GM23338 (cell line): ENCODE data around the gene DLG2. TPM values are rescaled to one million over a fixed set of nuclear protein-coding genes. Genes with fewer than 3 reads are reported as not detected.

Experiments used
- ATAC-seq: fragments of 200-7000 bp; cut with Tn5 transposase; 3 replicates; pipeline ENCODE4 v1.9.1; 2020
- DNase-seq: peaks from one replicate; pipeline ENCODE4 v3.0.0-alpha.2; 2015; ENCODE audit warnings: low spot score
- H2AFZ ChIP-seq: fragments of 200-600 bp; sonication (generic); 2 replicates; pipeline ENCODE4 v1.8.0; 2016; ENCODE audit warnings: antibody characterized with exemption, mild to moderate bottlenecking, moderate library complexity
- H3F3A ChIP-seq: fragments of 200-600 bp; sonication (generic); replicated peaks from 2 replicates; pipeline ENCODE4 v1.8.0; 2017; ENCODE audit warnings: antibody characterized with exemption, mixed run types, low read depth
- H3K27ac ChIP-seq: fragments of 200-600 bp; sonication (generic); 2 replicates; pipeline ENCODE4 v1.6.1; 2016; ENCODE audit warnings: low read depth
- H3K27me3 ChIP-seq: fragments of 200-600 bp; sonication (generic); 2 replicates; pipeline ENCODE4 v1.8.0; 2016; ENCODE audit warnings: mild to moderate bottlenecking, mixed run types, moderate library complexity; ENCODE audit not compliant: insufficient read depth
- H3K36me3 ChIP-seq: fragments of 200-600 bp; sonication (generic); 2 replicates; pipeline ENCODE4 v1.8.0; 2016; ENCODE audit warnings: mild to moderate bottlenecking; ENCODE audit not compliant: insufficient read depth
- H3K4me1 ChIP-seq: fragments of 200-600 bp; sonication (generic); 2 replicates; pipeline ENCODE4 v1.8.0; 2016; ENCODE audit warnings: mild to moderate bottlenecking, moderate library complexity; ENCODE audit not compliant: insufficient read depth
- H3K4me2 ChIP-seq: fragments of 200-600 bp; sonication (generic); 2 replicates; pipeline ENCODE4 v1.7.1; 2017; ENCODE audit warnings: mixed run types
- H3K4me3 ChIP-seq: fragments of 200-600 bp; sonication (generic); 2 replicates; pipeline ENCODE4 v1.6.1; 2016; ENCODE audit warnings: mixed run types
- H3K79me2 ChIP-seq: fragments of 200-600 bp; sonication (generic); replicated peaks from 2 replicates; pipeline ENCODE4 v1.8.0; 2017; ENCODE audit warnings: mild to moderate bottlenecking; ENCODE audit not compliant: insufficient read depth
- H3K9me2 ChIP-seq: fragments of 200-600 bp; sonication (generic); 2 replicates; pipeline ENCODE4 v1.8.0; 2017; ENCODE audit not compliant: insufficient read depth
- H4K20me1 ChIP-seq: fragments of 200-600 bp; sonication (generic); replicated peaks from 2 replicates; pipeline ENCODE4 v1.8.0; 2017; ENCODE audit warnings: mild to moderate bottlenecking; ENCODE audit not compliant: insufficient read depth
- H3K27ac Mint-ChIP-seq: 2 replicates; pipeline ENCODE4 v1.8.0; 2020; ENCODE audit warnings: inconsistent platforms, mild to moderate bottlenecking, moderate library complexity, mixed read lengths
- H3K27me3 Mint-ChIP-seq: 3 replicates; pipeline ENCODE4 v1.8.0; 2022; ENCODE audit warnings: low read depth, mild to moderate bottlenecking, moderate library complexity, mixed read lengths, inconsistent platforms; ENCODE audit not compliant: insufficient read depth, poor library complexity
- H3K36me3 Mint-ChIP-seq: 3 replicates; pipeline ENCODE4 v1.8.0; 2021; ENCODE audit warnings: low read depth, mild to moderate bottlenecking, inconsistent platforms, moderate library complexity, mixed read lengths
- H3K4me1 Mint-ChIP-seq: 3 replicates; pipeline ENCODE4 v1.8.0; 2020; ENCODE audit warnings: mild to moderate bottlenecking, inconsistent platforms, mixed read lengths
- H3K4me3 Mint-ChIP-seq: 3 replicates; pipeline ENCODE4 v1.8.0; 2021; ENCODE audit warnings: moderate library complexity, mild to moderate bottlenecking, inconsistent platforms, mixed read lengths
- H3K9me3 Mint-ChIP-seq: 3 replicates; pipeline ENCODE4 v1.8.0; 2020; ENCODE audit warnings: moderate library complexity, mild to moderate bottlenecking, inconsistent platforms, mixed read lengths
- CREB1 ChIP-seq: fragments of 250-450 bp; sonication (Bioruptor Pico); IDR thresholded peaks from 2 replicates; pipeline ENCODE4 v1.5.0; 2020; ENCODE audit warnings: low read depth, mild to moderate bottlenecking, moderate library complexity
- CTCF ChIP-seq, 2 experiments: fragments of 200-600 bp in 1 of 2; sonication (generic) in 1 of 2; conservative IDR thresholded peaks; 2 replicates each; pipeline versions ENCODE4 v1.5.1 to v1.6.1; 2016 to 2017; ENCODE audit warnings: antibody characterized with exemption in 2 of 2, low read depth in 2 of 2, mild to moderate bottlenecking in 2 of 2, moderate library complexity in 1 of 2
- EZH2 ChIP-seq: fragments of 200-600 bp; sonication (generic); IDR thresholded peaks from one replicate; pipeline ENCODE4 v1.8.0; 2017; ENCODE audit warnings: antibody characterized with exemption, mild to moderate bottlenecking, low read depth; ENCODE audit not compliant: unreplicated experiment
- EZH2phosphoT487 ChIP-seq: fragments of 200-600 bp; sonication (generic); IDR thresholded peaks from one replicate; pipeline ENCODE4 v1.8.1; 2018; ENCODE audit warnings: antibody characterized with exemption; ENCODE audit not compliant: unreplicated experiment
- JUNB ChIP-seq: IDR thresholded peaks from one replicate; pipeline ENCODE4 v1.6.1; 2016; ENCODE audit warnings: antibody characterized with exemption; ENCODE audit not compliant: unreplicated experiment
- NANOG ChIP-seq: IDR thresholded peaks from 2 replicates; pipeline ENCODE4 v1.6.1; 2016; ENCODE audit warnings: antibody characterized with exemption, borderline replicate concordance
- POLR2AphosphoS5 ChIP-seq: IDR thresholded peaks from 2 replicates; pipeline ENCODE4 v1.6.1; 2016; ENCODE audit warnings: antibody characterized with exemption, low read depth
- STAT1 ChIP-seq: IDR thresholded peaks from one replicate; pipeline ENCODE4 v1.6.1; 2016; ENCODE audit warnings: antibody characterized with exemption; ENCODE audit not compliant: unreplicated experiment
- ZNF114 ChIP-seq: fragments of 250-450 bp; sonication (Bioruptor Pico); IDR thresholded peaks from 2 replicates; pipeline ENCODE4 v1.5.0; 2020; ENCODE audit warnings: mild to moderate bottlenecking, moderate library complexity
- ZNF331 ChIP-seq: fragments of 250-450 bp; sonication (Bioruptor Pico); IDR thresholded peaks from 2 replicates; pipeline ENCODE4 v1.5.0; 2020; ENCODE audit warnings: low read depth, mild to moderate bottlenecking, moderate library complexity
- polyA plus RNA-seq: library from polyadenylated mRNA; unstranded; fragments of >200 nt; fragmentation: Nextera tagmentation; extraction: Ambion mirVana; gene quantifications from 2 replicates; pipeline ENCODE4 v1.2.1, GENCODE V29; 2016
- total RNA-seq: library from RNA; depleted of rRNA; stranded (reverse); fragments of >200 nt; shearing (Covaris generic); gene quantifications from 2 replicates; pipeline ENCODE4 v1.2.3, GENCODE V29; 2014
- TF ChIP-seq, protein P1 (sequence below): IDR thresholded peaks from 2 replicates; pipeline ENCODE4 v1.6.1; 2016; ENCODE audit warnings: antibody characterized with exemption
- TF ChIP-seq, protein P2 (sequence below): fragments of 250-450 bp; sonication (Bioruptor Pico); IDR thresholded peaks from 2 replicates; pipeline ENCODE4 v1.5.0; 2020; ENCODE audit warnings: mild to moderate bottlenecking, moderate library complexity
- TF ChIP-seq, protein P3 (sequence below): IDR thresholded peaks from one replicate; pipeline ENCODE4 v1.6.1; 2018; ENCODE audit warnings: antibody characterized with exemption; ENCODE audit not compliant: unreplicated experiment

DLG2 gene
- total and polyA plus RNA-seq, 2 experiments from 2014 or later: 19.8 to 21.5 TPM

- no peaks in the 10 kb centered on the region for H4K20me1 ChIP-seq
- no peak overlapping the region for H3K4me3 ChIP-seq
- Mint-ChIP-seq H3K27me3 (no peaks in the 10 kb centered on the region), H3K36me3 (no peaks in the 10 kb centered on the region), H3K4me1 (peaks cover 11% of the 10 kb centered on the region; the same call in 2 of the 3 replicates), H3K27ac (no peak overlapping the region), H3K9me3 (no peaks in the 10 kb centered on the region), H3K4me3 (no peak overlapping the region)
- DNase-seq (no peak), ATAC-seq (no peak)
- no peaks in the 10 kb centered on the region for H3K79me2 ChIP-seq
- H3K9me2 ChIP-seq: peaks cover 3% of the 10 kb centered on the region; the same call in 1 of the 2 replicates
- H3K4me1 ChIP-seq: peaks cover 9% of the 10 kb centered on the region
- no peaks in the 10 kb centered on the region for H3K36me3 ChIP-seq
- TF ChIP-seq EZH2phosphoT487 (no peak), CTCF (conservative IDR thresholded peaks at IDR 0.05; ENCODE audit: low read depth in 2 of 2) (no peak), NANOG (no peak), JUNB (no peak), ZNF114 (CRISPR knock-in tag) (no peak), EZH2 (no peak), CREB1 (CRISPR knock-in tag) (no peak), POLR2AphosphoS5 (no peak), ZNF331 (CRISPR knock-in tag) (no peak), STAT1 (no peak)
- TF ChIP-seq, protein P1, sequence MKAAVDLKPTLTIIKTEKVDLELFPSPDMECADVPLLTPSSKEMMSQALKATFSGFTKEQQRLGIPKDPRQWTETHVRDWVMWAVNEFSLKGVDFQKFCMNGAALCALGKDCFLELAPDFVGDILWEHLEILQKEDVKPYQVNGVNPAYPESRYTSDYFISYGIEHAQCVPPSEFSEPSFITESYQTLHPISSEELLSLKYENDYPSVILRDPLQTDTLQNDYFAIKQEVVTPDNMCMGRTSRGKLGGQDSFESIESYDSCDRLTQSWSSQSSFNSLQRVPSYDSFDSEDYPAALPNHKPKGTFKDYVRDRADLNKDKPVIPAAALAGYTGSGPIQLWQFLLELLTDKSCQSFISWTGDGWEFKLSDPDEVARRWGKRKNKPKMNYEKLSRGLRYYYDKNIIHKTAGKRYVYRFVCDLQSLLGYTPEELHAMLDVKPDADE: no peak
- TF ChIP-seq, protein P2, sequence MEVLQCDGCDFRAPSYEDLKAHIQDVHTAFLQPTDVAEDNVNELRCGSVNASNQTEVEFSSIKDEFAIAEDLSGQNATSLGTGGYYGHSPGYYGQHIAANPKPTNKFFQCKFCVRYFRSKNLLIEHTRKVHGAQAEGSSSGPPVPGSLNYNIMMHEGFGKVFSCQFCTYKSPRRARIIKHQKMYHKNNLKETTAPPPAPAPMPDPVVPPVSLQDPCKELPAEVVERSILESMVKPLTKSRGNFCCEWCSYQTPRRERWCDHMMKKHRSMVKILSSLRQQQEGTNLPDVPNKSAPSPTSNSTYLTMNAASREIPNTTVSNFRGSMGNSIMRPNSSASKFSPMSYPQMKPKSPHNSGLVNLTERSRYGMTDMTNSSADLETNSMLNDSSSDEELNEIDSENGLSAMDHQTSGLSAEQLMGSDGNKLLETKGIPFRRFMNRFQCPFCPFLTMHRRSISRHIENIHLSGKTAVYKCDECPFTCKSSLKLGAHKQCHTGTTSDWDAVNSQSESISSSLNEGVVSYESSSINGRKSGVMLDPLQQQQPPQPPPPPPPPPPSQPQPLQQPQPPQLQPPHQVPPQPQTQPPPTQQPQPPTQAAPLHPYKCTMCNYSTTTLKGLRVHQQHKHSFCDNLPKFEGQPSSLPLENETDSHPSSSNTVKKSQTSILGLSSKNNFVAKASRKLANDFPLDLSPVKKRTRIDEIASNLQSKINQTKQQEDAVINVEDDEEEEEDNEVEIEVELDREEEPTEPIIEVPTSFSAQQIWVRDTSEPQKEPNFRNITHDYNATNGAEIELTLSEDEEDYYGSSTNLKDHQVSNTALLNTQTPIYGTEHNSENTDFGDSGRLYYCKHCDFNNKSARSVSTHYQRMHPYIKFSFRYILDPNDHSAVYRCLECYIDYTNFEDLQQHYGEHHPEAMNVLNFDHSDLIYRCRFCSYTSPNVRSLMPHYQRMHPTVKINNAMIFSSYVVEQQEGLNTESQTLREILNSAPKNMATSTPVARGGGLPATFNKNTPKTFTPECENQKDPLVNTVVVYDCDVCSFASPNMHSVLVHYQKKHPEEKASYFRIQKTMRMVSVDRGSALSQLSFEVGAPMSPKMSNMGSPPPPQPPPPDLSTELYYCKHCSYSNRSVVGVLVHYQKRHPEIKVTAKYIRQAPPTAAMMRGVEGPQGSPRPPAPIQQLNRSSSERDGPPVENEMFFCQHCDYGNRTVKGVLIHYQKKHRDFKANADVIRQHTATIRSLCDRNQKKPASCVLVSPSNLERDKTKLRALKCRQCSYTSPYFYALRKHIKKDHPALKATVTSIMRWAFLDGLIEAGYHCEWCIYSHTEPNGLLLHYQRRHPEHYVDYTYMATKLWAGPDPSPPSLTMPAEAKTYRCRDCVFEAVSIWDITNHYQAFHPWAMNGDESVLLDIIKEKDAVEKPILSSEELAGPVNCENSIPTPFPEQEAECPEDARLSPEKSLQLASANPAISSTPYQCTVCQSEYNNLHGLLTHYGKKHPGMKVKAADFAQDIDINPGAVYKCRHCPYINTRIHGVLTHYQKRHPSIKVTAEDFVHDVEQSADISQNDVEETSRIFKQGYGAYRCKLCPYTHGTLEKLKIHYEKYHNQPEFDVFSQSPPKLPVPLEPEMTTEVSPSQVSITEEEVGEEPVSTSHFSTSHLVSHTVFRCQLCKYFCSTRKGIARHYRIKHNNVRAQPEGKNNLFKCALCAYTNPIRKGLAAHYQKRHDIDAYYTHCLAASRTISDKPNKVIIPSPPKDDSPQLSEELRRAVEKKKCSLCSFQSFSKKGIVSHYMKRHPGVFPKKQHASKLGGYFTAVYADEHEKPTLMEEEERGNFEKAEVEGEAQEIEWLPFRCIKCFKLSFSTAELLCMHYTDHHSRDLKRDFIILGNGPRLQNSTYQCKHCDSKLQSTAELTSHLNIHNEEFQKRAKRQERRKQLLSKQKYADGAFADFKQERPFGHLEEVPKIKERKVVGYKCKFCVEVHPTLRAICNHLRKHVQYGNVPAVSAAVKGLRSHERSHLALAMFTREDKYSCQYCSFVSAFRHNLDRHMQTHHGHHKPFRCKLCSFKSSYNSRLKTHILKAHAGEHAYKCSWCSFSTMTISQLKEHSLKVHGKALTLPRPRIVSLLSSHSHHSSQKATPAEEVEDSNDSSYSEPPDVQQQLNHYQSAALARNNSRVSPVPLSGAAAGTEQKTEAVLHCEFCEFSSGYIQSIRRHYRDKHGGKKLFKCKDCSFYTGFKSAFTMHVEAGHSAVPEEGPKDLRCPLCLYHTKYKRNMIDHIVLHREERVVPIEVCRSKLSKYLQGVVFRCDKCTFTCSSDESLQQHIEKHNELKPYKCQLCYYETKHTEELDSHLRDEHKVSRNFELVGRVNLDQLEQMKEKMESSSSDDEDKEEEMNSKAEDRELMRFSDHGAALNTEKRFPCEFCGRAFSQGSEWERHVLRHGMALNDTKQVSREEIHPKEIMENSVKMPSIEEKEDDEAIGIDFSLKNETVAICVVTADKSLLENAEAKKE (CRISPR knock-in tag): no peak
- TF ChIP-seq, protein P3, sequence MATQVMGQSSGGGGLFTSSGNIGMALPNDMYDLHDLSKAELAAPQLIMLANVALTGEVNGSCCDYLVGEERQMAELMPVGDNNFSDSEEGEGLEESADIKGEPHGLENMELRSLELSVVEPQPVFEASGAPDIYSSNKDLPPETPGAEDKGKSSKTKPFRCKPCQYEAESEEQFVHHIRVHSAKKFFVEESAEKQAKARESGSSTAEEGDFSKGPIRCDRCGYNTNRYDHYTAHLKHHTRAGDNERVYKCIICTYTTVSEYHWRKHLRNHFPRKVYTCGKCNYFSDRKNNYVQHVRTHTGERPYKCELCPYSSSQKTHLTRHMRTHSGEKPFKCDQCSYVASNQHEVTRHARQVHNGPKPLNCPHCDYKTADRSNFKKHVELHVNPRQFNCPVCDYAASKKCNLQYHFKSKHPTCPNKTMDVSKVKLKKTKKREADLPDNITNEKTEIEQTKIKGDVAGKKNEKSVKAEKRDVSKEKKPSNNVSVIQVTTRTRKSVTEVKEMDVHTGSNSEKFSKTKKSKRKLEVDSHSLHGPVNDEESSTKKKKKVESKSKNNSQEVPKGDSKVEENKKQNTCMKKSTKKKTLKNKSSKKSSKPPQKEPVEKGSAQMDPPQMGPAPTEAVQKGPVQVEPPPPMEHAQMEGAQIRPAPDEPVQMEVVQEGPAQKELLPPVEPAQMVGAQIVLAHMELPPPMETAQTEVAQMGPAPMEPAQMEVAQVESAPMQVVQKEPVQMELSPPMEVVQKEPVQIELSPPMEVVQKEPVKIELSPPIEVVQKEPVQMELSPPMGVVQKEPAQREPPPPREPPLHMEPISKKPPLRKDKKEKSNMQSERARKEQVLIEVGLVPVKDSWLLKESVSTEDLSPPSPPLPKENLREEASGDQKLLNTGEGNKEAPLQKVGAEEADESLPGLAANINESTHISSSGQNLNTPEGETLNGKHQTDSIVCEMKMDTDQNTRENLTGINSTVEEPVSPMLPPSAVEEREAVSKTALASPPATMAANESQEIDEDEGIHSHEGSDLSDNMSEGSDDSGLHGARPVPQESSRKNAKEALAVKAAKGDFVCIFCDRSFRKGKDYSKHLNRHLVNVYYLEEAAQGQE: no peak
- no peak overlapping the region for H3K27ac ChIP-seq
- no peak overlapping the region for H3K4me2 ChIP-seq
- H3F3A ChIP-seq: no peaks in the 10 kb centered on the region
- H3K27me3 ChIP-seq: no peaks in the 10 kb centered on the region
- H2AFZ ChIP-seq: no peak overlapping the region
Observed at GRCh38 chr11:84906995-84907394, 720.1 kb downstream of the DLG2 start.
